ENCODE results near the gene GALK1. TPM values are rescaled to one million over a fixed set of nuclear protein-coding genes. Genes with fewer than 3 reads are reported as not detected.

Gene GALK1
- total and polyA plus RNA-seq, 2 donors from 2014 or later = 34.5 to 105 TPM

DNA sequence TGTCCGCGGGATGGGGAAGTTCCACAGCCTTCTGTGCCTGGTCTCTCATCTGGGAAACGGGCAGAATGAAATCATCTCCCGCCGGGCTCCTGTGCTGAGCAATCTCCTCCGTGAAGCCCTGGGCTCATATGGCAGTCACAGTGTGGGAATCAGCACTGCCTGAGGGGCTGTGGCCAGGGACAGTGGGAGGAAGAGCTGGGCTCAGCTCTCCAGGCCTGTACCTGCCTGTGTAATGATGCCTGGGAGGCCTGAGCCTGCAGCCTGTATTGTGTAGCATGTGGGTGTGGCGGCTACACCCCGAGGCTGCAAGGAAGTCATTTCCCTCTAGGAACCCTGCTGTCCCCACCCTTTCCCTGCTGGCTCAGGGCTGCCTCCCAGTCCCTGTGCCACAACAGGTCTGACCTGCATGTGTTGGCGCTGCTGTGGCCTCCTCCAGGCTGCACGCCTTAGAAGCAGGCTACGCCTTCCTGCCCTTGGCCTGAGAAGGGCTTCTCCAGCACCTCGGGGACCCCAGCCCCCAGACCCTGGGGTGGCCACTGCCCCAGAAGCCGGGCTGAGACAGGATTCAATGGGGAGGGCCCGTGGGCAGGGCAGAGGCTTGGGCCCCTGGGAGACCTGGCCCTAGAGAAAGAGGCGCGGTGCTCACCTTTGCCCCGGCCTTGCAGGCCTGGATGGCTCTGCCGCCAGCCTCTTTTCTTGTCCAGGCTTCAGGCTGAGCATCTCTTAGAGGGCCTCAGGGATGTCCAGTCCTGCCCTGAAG lies 41.6 kb downstream of the GALK1 start:
- peak in 1 of 5 donors; percentile 71 for DNase-seq
- FAIRE-seq = no peak
- TF ChIP-seq, protein P1, sequence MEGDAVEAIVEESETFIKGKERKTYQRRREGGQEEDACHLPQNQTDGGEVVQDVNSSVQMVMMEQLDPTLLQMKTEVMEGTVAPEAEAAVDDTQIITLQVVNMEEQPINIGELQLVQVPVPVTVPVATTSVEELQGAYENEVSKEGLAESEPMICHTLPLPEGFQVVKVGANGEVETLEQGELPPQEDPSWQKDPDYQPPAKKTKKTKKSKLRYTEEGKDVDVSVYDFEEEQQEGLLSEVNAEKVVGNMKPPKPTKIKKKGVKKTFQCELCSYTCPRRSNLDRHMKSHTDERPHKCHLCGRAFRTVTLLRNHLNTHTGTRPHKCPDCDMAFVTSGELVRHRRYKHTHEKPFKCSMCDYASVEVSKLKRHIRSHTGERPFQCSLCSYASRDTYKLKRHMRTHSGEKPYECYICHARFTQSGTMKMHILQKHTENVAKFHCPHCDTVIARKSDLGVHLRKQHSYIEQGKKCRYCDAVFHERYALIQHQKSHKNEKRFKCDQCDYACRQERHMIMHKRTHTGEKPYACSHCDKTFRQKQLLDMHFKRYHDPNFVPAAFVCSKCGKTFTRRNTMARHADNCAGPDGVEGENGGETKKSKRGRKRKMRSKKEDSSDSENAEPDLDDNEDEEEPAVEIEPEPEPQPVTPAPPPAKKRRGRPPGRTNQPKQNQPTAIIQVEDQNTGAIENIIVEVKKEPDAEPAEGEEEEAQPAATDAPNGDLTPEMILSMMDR (IDR thresholded peaks at IDR 0.05; ENCODE audit: borderline replicate concordance, extremely low read depth, insufficient read depth) = no peak
- intact Hi-C loops (cut with DNase I) = no loop called here
- H3K9ac ChIP-seq (ENCODE audit: low read length in 3 of 3) = no peak overlapping the region
- H3K27ac ChIP-seq (ENCODE audit: low read depth in 2 of 2, low read length in 2 of 2) = no peak overlapping the region
- peaks cover 0 to 12% (median 0%) of the 10 kb centered on the region in 3 donors for H3K4me1 ChIP-seq (ENCODE audit: control insufficient read depth in 2 of 3, insufficient read depth in 2 of 3, low read depth in 1 of 3, low read length in 3 of 3)
- no peak overlapping the region for H3K4me3 ChIP-seq (ENCODE audit: low read length in 3 of 3)
- no peaks in the 10 kb centered on the region for H3K27me3 ChIP-seq (ENCODE audit: control insufficient read depth, insufficient read depth, low read length)
- H3K9me3 ChIP-seq (ENCODE audit: control insufficient read depth in 2 of 3, insufficient read depth in 1 of 3, low read length in 3 of 3) = no peaks in the 10 kb centered on the region
- no peaks in the 10 kb centered on the region for H3K36me3 ChIP-seq (ENCODE audit: control insufficient read depth in 2 of 3, insufficient read depth in 3 of 3, low read length in 3 of 3)

DNA sequence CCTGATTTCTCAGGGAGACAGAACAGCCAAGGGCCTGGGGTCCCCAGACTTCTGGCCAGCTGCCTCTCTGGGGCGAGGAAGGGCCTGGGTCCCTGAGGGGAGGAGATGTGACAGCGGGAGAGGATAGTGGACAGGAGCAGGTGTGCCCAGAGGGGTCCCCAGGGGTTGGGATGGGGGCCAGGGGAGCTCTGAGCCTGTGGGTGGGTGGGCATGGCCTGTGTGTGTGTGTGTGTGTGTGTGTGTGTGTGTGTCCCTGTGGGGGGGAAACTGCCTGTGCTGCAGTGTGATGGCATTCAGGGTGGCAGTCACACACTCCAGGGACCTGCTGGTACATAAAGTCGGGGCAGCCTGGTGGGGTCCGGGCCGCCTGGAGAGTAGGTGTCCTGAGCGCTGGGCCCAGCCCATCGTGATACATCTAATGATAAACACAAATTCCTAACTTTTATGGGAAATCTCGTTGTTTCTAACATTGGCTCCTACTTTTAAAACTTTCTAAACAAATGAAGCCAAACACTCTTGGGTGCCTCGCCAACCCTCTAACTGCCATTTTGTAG lies 42.4 kb downstream of the GALK1 start:
- FAIRE-seq (no peak), DNase-seq (peak in 1 of 5 donors; percentile 64)
- Histone ChIP-seq H3K9me3 (ENCODE audit: control insufficient read depth in 2 of 3, insufficient read depth in 1 of 3, low read length in 3 of 3) (no peaks in the 10 kb centered on the region), H3K27ac (ENCODE audit: low read depth in 2 of 2, low read length in 2 of 2) (no peak overlapping the region), H3K27me3 (ENCODE audit: control insufficient read depth, insufficient read depth, low read length) (no peaks in the 10 kb centered on the region), H3K4me1 (ENCODE audit: control insufficient read depth in 2 of 3, insufficient read depth in 2 of 3, low read depth in 1 of 3, low read length in 3 of 3) (peaks cover 0 to 12% (median 0%) of the 10 kb centered on the region in 3 donors), H3K36me3 (ENCODE audit: control insufficient read depth in 2 of 3, insufficient read depth in 3 of 3, low read length in 3 of 3) (no peaks in the 10 kb centered on the region), H3K9ac (ENCODE audit: low read length in 3 of 3) (no peak overlapping the region), H3K4me3 (ENCODE audit: low read length in 3 of 3) (no peak overlapping the region)
- intact Hi-C loops (cut with DNase I) = no loop called here
- TF ChIP-seq, protein P1 (IDR thresholded peaks at IDR 0.05; ENCODE audit: borderline replicate concordance, extremely low read depth, insufficient read depth) = no peak

DNA sequence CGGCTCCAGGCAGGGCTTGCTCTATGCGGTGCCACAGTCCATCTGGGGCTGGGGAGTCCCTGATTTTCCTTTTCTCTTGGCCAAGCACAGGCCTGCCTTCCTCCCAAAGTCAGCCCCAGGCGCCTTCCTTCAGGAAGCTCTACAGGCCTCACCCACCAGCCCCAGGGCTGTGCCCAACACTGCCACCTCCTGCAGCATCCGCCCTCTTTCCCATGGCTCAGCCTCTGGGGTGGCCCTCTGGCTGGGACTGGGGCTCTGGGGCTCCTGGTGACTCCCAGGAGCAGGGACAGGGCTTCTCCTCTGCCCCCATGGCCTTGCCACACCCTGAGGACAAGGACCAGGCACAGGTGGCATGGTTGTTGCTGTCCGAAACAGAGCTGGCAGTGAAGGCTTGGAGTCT lies 42.9 kb downstream of the GALK1 start:
- TF ChIP-seq, protein P1 (IDR thresholded peaks at IDR 0.05; ENCODE audit: borderline replicate concordance, extremely low read depth, insufficient read depth) = no peak
- Histone ChIP-seq H3K27ac (ENCODE audit: low read depth in 2 of 2, low read length in 2 of 2) (no peak overlapping the region), H3K36me3 (ENCODE audit: control insufficient read depth in 2 of 3, insufficient read depth in 3 of 3, low read length in 3 of 3) (no peaks in the 10 kb centered on the region), H3K9ac (ENCODE audit: low read length in 3 of 3) (no peak overlapping the region), H3K9me3 (ENCODE audit: control insufficient read depth in 2 of 3, insufficient read depth in 1 of 3, low read length in 3 of 3) (no peaks in the 10 kb centered on the region), H3K4me1 (ENCODE audit: control insufficient read depth in 2 of 3, insufficient read depth in 2 of 3, low read depth in 1 of 3, low read length in 3 of 3) (peaks cover 0 to 12% (median 0%) of the 10 kb centered on the region in 3 donors), H3K27me3 (ENCODE audit: control insufficient read depth, insufficient read depth, low read length) (no peaks in the 10 kb centered on the region), H3K4me3 (ENCODE audit: low read length in 3 of 3) (peak overlapping the region in 1 of 3 donors; percentile 41)
- no peak for FAIRE-seq
- intact Hi-C loops (cut with DNase I) = no loop called here
- DNase-seq = peak in 1 of 5 donors; percentile 69
